Chondrocyte (in vitro differentiated cells): ENCODE measurements around the gene SMARCC1. TPM values are rescaled to one million over a fixed set of nuclear protein-coding genes. Genes with fewer than 3 reads are reported as not detected.

Experiments used
- DNase-seq: peaks from one replicate; pipeline ENCODE4 v3.0.0; 2021; ENCODE audit warnings: mixed read lengths, low spot score
- H3K27ac Mint-ChIP-seq: one replicate; pipeline ENCODE4 v1.8.0; 2021; ENCODE audit warnings: mild to moderate bottlenecking, moderate library complexity, mixed read lengths; ENCODE audit not compliant: unreplicated experiment
- H3K27me3 Mint-ChIP-seq: 2 replicates; pipeline ENCODE4 v1.8.0; 2021; ENCODE audit warnings: low read depth, mixed read lengths
- H3K36me3 Mint-ChIP-seq: 2 replicates; pipeline ENCODE4 v1.8.0; 2021; ENCODE audit warnings: low read depth, mixed read lengths
- H3K4me1 Mint-ChIP-seq: 2 replicates; pipeline ENCODE4 v1.8.0; 2021; ENCODE audit warnings: low read depth, mild to moderate bottlenecking, mixed read lengths
- H3K4me3 Mint-ChIP-seq: one replicate; pipeline ENCODE4 v1.8.0; 2021; ENCODE audit warnings: mild to moderate bottlenecking, moderate library complexity, mixed read lengths; ENCODE audit not compliant: unreplicated experiment
- H3K9me3 Mint-ChIP-seq: 2 replicates; pipeline ENCODE4 v1.8.0; 2021; ENCODE audit warnings: low read depth, mixed read lengths
- total RNA-seq: library from RNA; stranded (reverse); gene quantifications from 3 replicates; pipeline ENCODE4 v1.2.1, GENCODE V29; 2021
- TF ChIP-seq, protein P1 (sequence below): fragments of 200-600 bp; sonication (generic); IDR thresholded peaks from 2 replicates; pipeline ENCODE4 v1.5.0; 2021; ENCODE audit warnings: antibody characterized with exemption, mild to moderate bottlenecking, moderate library complexity

The SMARCC1 gene
- total RNA-seq, 1 donor from 2014 or later: 83.5 TPM

DNA sequence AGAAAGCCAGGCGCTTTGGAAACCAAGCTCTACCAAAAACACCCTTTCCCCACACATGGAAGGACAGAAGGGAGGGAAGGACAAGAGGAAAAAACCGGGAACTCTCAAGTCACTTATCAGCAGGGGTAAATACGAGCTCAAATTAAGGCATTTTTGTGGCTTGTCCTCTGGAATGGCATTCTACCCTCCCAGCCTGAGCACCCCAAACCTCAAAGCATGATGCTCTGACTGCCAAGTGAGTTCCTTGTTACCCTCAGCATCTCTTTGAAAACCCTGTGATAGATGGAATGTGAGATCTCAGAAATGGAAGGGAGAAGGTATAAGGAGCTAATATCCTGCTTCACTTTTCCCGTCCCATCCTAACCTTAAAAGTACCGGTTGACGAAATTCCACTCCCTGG is 194.9 kb downstream of the SMARCC1 start:
- H3K4me1 Mint-ChIP-seq: peaks cover 5% of the 10 kb centered on the region
- H3K27me3 Mint-ChIP-seq: no peaks in the 10 kb centered on the region
- H3K9me3 Mint-ChIP-seq: no peaks in the 10 kb centered on the region
- H3K36me3 Mint-ChIP-seq: peaks cover 36% of the 10 kb centered on the region
- no peak overlapping the region for H3K27ac Mint-ChIP-seq
- no peak for DNase-seq
- TF ChIP-seq, protein P1, sequence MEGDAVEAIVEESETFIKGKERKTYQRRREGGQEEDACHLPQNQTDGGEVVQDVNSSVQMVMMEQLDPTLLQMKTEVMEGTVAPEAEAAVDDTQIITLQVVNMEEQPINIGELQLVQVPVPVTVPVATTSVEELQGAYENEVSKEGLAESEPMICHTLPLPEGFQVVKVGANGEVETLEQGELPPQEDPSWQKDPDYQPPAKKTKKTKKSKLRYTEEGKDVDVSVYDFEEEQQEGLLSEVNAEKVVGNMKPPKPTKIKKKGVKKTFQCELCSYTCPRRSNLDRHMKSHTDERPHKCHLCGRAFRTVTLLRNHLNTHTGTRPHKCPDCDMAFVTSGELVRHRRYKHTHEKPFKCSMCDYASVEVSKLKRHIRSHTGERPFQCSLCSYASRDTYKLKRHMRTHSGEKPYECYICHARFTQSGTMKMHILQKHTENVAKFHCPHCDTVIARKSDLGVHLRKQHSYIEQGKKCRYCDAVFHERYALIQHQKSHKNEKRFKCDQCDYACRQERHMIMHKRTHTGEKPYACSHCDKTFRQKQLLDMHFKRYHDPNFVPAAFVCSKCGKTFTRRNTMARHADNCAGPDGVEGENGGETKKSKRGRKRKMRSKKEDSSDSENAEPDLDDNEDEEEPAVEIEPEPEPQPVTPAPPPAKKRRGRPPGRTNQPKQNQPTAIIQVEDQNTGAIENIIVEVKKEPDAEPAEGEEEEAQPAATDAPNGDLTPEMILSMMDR: no peak
- H3K4me3 Mint-ChIP-seq: no peak overlapping the region

DNA sequence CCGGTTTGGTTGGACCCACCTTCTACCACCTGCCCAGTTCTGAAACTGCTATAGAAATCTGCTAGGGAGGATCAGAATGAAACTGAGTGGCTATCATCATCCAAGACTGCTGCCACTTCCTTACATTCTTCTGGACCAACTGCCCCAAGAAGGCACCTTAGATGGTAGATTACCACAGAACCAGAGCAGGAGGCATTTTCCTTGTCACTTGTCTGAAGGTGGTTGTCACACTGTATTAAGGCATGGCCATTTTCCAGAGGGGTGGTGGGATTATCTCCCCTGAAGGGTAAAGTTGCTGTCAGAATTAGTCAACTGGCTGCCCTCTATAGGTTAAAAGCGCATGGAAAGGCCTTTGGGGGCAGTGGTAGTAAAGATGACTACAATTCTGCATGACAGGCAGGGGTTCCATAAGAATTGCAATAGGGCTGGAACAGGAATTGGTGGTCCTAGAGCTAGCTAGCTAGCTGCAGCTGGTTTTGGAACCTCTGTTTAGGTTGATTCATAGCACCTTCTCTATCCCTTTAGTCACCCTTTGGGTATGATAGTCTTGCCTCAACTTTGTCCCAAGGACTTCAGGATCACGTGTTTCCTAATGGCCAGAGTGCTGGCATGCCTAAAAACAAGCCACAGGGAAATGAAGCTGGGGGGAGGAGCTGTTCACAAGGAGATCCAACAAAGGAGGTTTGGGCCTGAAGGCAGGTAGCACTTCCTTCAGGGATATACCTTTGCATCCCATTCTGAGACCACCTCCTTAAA is 198.2 kb downstream of the SMARCC1 start:
- H3K27ac Mint-ChIP-seq: no peak overlapping the region
- H3K36me3 Mint-ChIP-seq: peaks cover 22% of the 10 kb centered on the region
- H3K9me3 Mint-ChIP-seq: no peaks in the 10 kb centered on the region
- no peak for DNase-seq
- H3K4me1 Mint-ChIP-seq: no peaks in the 10 kb centered on the region
- H3K4me3 Mint-ChIP-seq: no peak overlapping the region
- no peaks in the 10 kb centered on the region for H3K27me3 Mint-ChIP-seq
- TF ChIP-seq, protein P1: no peak

DNA sequence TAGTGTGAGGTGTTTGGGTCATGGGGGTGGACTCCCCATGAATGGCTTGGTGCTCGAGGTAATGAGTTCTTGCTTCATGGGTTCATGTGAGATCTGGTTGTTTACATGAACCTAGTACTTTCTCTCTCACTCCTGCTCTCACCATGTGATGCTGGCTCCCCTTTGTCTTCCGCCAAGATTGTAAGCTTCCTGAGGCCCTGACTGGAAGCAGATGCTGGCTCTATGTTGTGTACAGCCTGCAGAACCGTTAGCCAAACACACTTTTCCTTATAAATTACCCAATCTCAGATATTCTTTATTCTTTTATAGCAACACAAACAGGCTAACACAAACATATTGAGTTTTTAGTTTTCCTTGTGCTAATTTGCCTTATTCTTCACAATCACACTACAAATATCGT is 199.9 kb downstream of the SMARCC1 start:
- Mint-ChIP-seq H3K27ac (no peak overlapping the region), H3K4me1 (no peaks in the 10 kb centered on the region), H3K4me3 (no peak overlapping the region), H3K9me3 (no peaks in the 10 kb centered on the region), H3K27me3 (no peaks in the 10 kb centered on the region), H3K36me3 (peaks cover 13% of the 10 kb centered on the region)
- no peak for DNase-seq
- TF ChIP-seq, protein P1: no peak

DNA sequence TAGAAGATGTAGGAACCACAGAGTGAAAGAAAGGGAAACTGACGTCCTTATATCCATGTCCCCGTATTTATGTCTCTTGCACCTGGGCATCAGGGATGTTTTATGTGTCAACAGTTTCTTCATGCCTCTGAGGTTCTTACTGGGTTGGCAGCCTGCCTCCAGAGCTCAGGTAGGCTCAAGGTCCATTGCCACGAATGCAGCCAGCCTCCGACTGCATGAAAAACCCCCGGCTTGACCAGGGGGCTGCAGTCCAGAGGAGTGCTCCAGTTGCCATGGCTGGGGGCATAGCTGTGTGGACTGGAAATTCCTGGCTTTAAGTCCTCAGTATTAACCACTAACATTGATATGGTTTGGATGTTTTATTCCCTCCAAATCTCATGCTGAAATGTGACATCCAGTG is 200.3 kb downstream of the SMARCC1 start:
- no peak overlapping the region for H3K4me3 Mint-ChIP-seq

DNA sequence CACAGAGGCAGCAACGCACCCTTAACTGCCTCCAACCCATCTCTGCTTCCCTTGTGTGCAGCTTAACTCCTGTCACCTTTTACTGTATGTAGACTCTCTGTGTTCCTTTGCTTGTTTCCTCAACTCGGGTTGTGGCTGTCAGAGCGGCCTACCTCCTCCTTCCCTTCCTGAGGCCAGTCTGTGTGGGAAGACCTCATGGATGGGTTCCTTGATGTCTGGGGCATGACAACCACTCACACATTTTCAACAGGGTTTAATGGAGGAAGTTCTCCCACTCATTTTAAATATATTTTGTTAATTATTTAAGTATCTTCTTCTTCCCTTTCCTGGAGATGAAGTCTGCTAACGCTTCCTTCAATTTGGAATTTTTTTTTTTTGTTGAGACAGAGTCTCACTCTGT is 201.2 kb downstream of the SMARCC1 start:
- no peak overlapping the region for H3K4me3 Mint-ChIP-seq
- H3K36me3 Mint-ChIP-seq: peaks cover 6% of the 10 kb centered on the region
- no peaks in the 10 kb centered on the region for H3K9me3 Mint-ChIP-seq
- DNase-seq: no peak
- H3K27me3 Mint-ChIP-seq: no peaks in the 10 kb centered on the region
- H3K27ac Mint-ChIP-seq: no peak overlapping the region
- no peaks in the 10 kb centered on the region for H3K4me1 Mint-ChIP-seq
- TF ChIP-seq, protein P1: no peak

More for the DNA sequence above, 200.3 kb downstream of the SMARCC1 start:
- H3K27me3 Mint-ChIP-seq: no peaks in the 10 kb centered on the region
- no peak for DNase-seq
- H3K4me1 Mint-ChIP-seq: no peaks in the 10 kb centered on the region
- H3K9me3 Mint-ChIP-seq: no peaks in the 10 kb centered on the region
- H3K36me3 Mint-ChIP-seq: peaks cover 11% of the 10 kb centered on the region
- TF ChIP-seq, protein P1: no peak
- H3K27ac Mint-ChIP-seq: no peak overlapping the region
